Chondrocyte (in vitro differentiated cells): ENCODE results near the gene FAM118A. TPM values are rescaled to one million over a fixed set of nuclear protein-coding genes. Genes with fewer than 3 reads are reported as not detected.
"Not testable (repeated sequence)": the region's sequence is repeated elsewhere in the genome, so short reads cannot be mapped to it uniquely, and the experiment has no call there.

Experiments used
- DNase-seq: peaks from one replicate; pipeline ENCODE4 v3.0.0; 2021; ENCODE audit warnings: mixed read lengths, low spot score
- H3K27ac Mint-ChIP-seq: one replicate; pipeline ENCODE4 v1.8.0; 2021; ENCODE audit warnings: mild to moderate bottlenecking, moderate library complexity, mixed read lengths; ENCODE audit not compliant: unreplicated experiment
- H3K27me3 Mint-ChIP-seq: 2 replicates; pipeline ENCODE4 v1.8.0; 2021; ENCODE audit warnings: low read depth, mixed read lengths
- H3K36me3 Mint-ChIP-seq: 2 replicates; pipeline ENCODE4 v1.8.0; 2021; ENCODE audit warnings: low read depth, mixed read lengths
- H3K4me1 Mint-ChIP-seq: 2 replicates; pipeline ENCODE4 v1.8.0; 2021; ENCODE audit warnings: low read depth, mild to moderate bottlenecking, mixed read lengths
- H3K4me3 Mint-ChIP-seq: one replicate; pipeline ENCODE4 v1.8.0; 2021; ENCODE audit warnings: mild to moderate bottlenecking, moderate library complexity, mixed read lengths; ENCODE audit not compliant: unreplicated experiment
- H3K9me3 Mint-ChIP-seq: 2 replicates; pipeline ENCODE4 v1.8.0; 2021; ENCODE audit warnings: low read depth, mixed read lengths
- total RNA-seq: library from RNA; stranded (reverse); gene quantifications from 3 replicates; pipeline ENCODE4 v1.2.1, GENCODE V29; 2021
- TF ChIP-seq, protein P1 (sequence below): fragments of 200-600 bp; sonication (generic); IDR thresholded peaks from 2 replicates; pipeline ENCODE4 v1.5.0; 2021; ENCODE audit warnings: antibody characterized with exemption, mild to moderate bottlenecking, moderate library complexity

FAM118A gene
- total RNA-seq, 1 donor from 2014 or later = 68.7 TPM

DNA sequence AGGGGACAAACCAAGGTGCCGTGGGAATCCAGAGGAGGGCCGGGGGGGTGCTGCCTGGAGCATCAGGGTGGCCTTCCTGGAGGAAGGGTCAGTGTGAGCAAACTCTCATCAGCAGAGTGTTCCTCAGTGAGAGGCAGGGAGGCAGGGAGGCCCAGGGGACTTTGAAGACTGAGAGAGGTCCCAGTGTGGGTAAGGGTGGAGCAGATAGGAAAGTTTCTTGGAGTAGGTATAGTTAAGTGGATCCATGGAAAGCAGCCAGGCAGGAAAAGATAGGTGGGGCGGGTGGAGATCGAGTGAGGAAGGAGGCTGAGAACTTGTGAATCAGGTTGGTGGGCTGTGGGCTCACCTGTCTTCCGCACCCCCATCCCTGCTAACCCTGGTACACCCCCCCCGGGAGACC, 15.7 kb upstream of the FAM118A start:
- no peak for DNase-seq
- H3K36me3 Mint-ChIP-seq = no peaks in the 10 kb centered on the region
- H3K27ac Mint-ChIP-seq = no peak overlapping the region
- H3K4me3 Mint-ChIP-seq = no peak overlapping the region
- H3K4me1 Mint-ChIP-seq = no peaks in the 10 kb centered on the region
- H3K27me3 Mint-ChIP-seq = no peaks in the 10 kb centered on the region
- TF ChIP-seq, protein P1, sequence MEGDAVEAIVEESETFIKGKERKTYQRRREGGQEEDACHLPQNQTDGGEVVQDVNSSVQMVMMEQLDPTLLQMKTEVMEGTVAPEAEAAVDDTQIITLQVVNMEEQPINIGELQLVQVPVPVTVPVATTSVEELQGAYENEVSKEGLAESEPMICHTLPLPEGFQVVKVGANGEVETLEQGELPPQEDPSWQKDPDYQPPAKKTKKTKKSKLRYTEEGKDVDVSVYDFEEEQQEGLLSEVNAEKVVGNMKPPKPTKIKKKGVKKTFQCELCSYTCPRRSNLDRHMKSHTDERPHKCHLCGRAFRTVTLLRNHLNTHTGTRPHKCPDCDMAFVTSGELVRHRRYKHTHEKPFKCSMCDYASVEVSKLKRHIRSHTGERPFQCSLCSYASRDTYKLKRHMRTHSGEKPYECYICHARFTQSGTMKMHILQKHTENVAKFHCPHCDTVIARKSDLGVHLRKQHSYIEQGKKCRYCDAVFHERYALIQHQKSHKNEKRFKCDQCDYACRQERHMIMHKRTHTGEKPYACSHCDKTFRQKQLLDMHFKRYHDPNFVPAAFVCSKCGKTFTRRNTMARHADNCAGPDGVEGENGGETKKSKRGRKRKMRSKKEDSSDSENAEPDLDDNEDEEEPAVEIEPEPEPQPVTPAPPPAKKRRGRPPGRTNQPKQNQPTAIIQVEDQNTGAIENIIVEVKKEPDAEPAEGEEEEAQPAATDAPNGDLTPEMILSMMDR = no peak
- H3K9me3 Mint-ChIP-seq = no peaks in the 10 kb centered on the region

DNA sequence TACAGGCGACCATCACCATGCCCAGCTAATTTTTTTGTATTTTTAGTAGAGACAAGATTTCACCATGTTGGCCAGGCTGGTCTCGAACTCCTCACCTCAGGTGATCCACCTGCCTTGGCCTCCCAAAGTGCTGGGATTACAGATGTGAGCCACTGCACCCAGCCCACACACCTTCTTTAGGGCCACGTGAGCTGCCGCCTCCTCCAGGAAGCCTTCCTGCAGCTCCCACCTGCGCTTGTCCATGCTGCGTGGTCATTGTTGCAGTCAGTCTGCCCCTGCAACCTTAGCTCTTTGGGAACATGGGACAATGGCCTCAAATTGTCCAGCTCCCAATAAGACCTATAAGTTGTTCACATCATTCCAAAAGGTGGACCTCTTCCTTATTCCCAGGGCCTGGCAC, 14.7 kb upstream of the FAM118A start:
- not testable (repeated sequence) for DNase-seq, H3K27ac Mint-ChIP-seq, H3K9me3 Mint-ChIP-seq, H3K4me3 Mint-ChIP-seq, H3K36me3 Mint-ChIP-seq, H3K4me1 Mint-ChIP-seq, H3K27me3 Mint-ChIP-seq

DNA sequence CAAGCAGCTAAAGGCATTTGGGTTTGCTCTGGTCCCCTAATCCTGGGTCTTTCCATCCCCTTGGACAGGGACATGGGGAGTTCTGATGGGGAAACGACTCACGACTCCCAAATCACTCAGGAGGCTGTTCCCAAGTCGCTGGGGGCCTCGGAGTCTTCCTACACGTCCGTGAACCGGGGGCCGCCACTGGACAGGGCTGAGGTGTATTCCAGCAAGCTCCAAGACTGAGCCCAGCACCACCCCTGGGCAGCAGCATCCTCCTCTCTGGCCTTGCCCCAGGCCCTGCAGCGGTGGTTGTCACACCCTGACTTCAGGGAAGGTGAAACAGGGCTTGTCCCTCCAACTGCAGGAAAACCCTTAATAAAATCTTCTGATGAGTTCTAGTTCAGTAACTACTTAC, 14.2 kb upstream of the FAM118A start:
- H3K9me3 Mint-ChIP-seq = no peaks in the 10 kb centered on the region
- H3K36me3 Mint-ChIP-seq = no peaks in the 10 kb centered on the region
- no peak for DNase-seq
- no peaks in the 10 kb centered on the region for H3K4me1 Mint-ChIP-seq
- no peaks in the 10 kb centered on the region for H3K27me3 Mint-ChIP-seq
- no peak overlapping the region for H3K4me3 Mint-ChIP-seq
- TF ChIP-seq, protein P1 = no peak
- H3K27ac Mint-ChIP-seq = no peak overlapping the region

DNA sequence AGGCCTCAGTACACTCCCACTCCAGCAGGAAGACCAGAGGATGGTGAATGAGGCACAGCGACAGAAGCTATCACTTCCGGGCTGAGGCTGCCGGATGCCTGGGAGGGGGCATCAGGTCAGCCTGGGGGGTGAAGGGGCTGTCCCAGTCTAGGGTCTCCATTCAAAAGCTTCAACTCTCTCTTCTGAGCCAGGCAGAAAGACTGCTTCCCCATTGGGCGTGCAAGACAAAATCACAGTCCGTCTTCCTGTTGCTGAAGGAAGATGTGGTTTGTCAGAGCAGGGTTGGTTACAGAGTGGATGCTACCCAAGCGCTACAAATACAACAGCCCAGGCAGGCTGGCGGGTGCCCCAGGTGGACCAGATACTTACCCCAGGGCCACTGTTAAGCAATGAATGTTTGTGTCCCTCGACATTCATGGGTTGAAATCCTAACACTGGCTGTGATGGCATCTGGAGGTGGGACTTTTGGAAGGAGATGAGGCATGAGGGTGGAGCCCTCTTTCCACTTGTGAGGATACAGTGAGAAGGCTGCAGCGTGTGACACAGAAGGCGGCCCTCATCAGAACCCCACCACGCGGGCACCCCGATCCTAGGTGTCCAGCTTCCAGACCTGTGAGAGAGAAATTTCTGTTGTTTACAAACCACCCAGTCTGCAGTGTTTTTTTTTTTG, 13.0 kb upstream of the FAM118A start:
- no peak overlapping the region for H3K4me3 Mint-ChIP-seq
- H3K9me3 Mint-ChIP-seq = no peaks in the 10 kb centered on the region
- peaks cover 1% of the 10 kb centered on the region for H3K4me1 Mint-ChIP-seq
- no peaks in the 10 kb centered on the region for H3K36me3 Mint-ChIP-seq
- no peak overlapping the region for H3K27ac Mint-ChIP-seq
- H3K27me3 Mint-ChIP-seq = no peaks in the 10 kb centered on the region
- no peak for DNase-seq
- TF ChIP-seq, protein P1 = no peak

DNA sequence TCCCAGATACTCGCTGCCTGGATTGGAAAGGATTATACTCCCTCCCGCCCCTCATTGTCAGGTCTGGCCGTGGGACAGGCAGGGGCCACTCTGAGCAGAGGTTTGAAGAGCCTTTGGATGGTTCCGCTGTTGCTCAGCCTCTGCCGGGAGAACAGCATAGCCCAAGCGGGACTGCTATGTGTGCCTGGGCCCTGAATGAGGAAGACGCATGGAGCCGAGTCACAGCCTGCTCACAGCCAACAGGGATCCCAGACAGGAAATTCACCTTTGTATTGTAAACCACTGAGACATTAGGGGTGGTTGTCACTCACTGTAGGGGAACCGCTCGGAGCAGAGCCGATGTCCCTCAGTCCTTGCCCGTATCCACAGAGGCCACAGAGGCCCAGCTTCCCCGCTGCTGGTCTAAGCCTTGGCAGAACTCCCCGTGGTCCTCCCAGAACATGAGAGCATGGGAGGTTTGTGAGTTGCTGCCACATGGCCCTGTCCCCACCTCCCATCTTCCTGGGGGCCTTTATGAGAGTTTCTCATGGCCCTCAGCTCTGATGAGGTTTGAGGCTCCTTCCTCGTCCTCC, 10.7 kb upstream of the FAM118A start:
- TF ChIP-seq, protein P1 = no peak
- H3K36me3 Mint-ChIP-seq = no peaks in the 10 kb centered on the region
- H3K27ac Mint-ChIP-seq = no peak overlapping the region
- H3K27me3 Mint-ChIP-seq = no peaks in the 10 kb centered on the region
- H3K4me1 Mint-ChIP-seq = peaks cover 6% of the 10 kb centered on the region
- H3K4me3 Mint-ChIP-seq = no peak overlapping the region
- H3K9me3 Mint-ChIP-seq = no peaks in the 10 kb centered on the region
- no peak for DNase-seq

DNA sequence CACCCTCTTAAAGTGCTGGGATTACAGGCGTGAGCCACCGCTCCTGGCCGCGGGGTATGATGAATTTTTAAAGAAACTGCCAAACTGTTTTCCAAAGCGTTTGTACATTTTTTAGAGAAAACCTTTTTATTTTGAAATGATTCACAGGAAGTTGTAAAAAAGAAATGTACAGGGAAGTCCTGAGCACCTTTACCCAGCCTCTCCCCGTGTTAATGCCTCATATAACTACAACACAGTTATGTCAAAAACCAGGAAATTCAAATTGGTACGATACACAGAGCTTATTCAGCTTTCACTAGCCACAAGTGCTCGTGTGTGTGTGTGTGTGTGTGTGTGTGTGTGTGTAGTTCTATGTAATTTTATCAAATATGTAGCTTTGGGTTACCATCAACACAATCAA, 7.0 kb upstream of the FAM118A start:
- Mint-ChIP-seq H3K9me3 (no peaks in the 10 kb centered on the region), H3K4me1 (peaks cover 6% of the 10 kb centered on the region), H3K27ac (no peak overlapping the region), H3K4me3 (no peak overlapping the region), H3K27me3 (no peaks in the 10 kb centered on the region), H3K36me3 (no peaks in the 10 kb centered on the region)
- DNase-seq = no peak
- TF ChIP-seq, protein P1 = no peak
